Purkinje cell (primary cell): ENCODE measurements around the gene ZRANB2. TPM values are rescaled to one million over a fixed set of nuclear protein-coding genes. Genes with fewer than 3 reads are reported as not detected.

Experiments
- polyA plus RNA-seq: library from polyadenylated mRNA; unstranded; fragments of >200 nt; fragmentation: Nextera tagmentation; gene quantifications from 2 replicates; pipeline ENCODE4 v1.2.1, GENCODE V29; 2014

Gene ZRANB2, protein sequence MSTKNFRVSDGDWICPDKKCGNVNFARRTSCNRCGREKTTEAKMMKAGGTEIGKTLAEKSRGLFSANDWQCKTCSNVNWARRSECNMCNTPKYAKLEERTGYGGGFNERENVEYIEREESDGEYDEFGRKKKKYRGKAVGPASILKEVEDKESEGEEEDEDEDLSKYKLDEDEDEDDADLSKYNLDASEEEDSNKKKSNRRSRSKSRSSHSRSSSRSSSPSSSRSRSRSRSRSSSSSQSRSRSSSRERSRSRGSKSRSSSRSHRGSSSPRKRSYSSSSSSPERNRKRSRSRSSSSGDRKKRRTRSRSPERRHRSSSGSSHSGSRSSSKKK
- 191 and 197 TPM in 2 replicates for polyA plus RNA-seq

DNA sequence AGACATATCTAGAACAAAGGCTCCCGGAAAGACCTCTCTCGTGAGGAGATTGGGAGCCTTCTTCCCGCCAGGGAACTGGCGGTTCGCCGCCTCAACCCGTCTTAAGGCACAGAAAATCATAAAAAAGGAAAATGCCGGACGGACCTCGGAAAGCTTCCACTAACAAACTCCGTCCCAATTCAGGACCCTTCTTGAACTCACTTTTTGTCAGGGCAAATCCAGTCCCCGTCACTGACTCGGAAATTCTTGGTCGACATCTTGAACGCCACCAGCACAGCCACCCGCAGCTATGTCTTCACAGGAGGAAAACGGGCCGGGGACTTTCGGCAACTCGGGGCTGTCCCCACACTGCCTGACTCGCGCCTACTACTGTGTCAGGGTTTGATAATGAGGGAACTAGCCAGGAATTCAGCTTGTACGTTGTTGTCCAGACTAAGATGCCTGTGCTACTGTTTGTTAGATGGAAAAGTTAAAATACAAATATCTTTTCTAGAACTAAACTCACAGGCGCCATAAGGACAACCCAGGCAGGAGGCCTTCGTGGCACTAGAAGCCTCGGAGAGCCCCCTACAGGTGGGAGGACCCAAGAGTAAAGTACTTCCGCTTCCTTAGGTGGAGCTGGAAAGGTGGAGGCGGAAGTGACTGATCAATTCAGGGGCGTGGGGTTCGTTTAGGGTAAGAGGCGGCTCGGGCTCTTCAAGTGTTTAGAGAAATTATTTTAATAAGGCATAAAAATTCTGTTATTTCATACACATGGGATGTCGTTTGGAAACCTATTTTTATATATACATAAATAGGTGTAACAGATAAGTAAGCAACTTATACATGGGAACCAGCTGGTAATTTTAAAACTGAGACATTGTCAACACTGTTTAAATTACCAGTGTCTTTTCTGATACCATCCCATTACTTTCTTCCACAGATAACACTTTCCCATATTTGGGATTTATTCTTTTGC lies at the start of gene ZRANB2:
TSS of gene ZRANB2 (minus strand) at position 297 of the 958 bp plus-strand sequence. CDS start at position 257, 40 bp downstream.

DNA sequence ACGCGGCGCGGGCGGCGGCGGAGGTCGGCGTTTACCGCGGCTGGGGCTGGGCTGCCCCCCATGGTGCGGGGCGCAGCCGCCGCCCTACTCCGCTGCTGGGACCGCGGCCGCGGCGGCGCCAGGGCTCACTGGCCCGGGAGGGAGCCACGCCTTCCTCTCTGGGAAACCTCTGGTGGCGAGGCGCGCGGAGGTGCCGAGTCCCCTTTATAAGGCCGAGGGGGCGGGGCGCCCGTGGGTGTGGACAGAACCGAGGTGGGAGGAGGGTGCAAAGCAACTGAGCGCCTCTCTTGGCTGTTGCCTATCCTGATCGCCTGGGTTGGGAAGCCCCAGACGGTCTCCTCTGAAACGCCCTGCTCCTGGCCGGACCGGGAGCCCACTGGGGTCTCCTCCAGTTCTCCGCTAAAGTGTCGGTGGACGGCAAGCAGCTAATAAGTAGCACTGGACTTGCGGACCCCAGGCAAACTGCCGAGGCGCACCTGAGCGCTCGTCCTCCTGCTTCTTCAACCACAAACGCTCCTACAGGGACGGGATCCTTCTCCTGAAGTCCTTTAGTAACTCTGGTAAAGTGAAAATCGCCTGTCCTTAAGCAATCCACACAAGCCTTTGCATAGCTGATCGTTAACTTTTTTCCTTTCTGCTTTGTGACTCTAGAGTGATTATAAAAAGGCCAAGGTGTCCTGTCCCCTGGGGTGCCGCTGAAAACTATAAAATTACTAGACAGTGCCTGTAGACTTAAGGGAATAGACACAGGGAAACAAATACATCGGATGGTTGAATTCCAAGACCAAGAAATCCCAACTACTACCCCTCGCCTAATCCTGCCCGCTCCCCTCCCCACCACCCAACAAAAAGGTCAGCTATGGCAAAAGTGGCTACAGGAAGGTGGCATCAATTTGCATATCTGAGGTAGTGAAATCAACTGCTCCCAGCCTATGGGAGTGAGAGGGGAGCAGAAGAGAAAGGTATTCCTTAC lies 32.9 kb downstream of the ZRANB2 start, which contains the start of gene PTGER3:
TSS of gene PTGER3 (minus strand) at position 182 of the 973 bp plus-strand sequence. CDS start 239 bp downstream, outside the sequence.

Other genes with a start within 250 kb of the ZRANB2 start
- gene PTGER3, start 33.2 kb downstream of the ZRANB2 start, polyA plus RNA-seq: 0.20 TPM in 1 of 2 replicates, not detected in the other